GM19324 (cell line): ENCODE measurements around the gene SMYD2.

Source experiments
- ATAC-seq: cut with Tn5 transposase; IDR thresholded peaks from one replicate; pipeline ENCODE4 v1.9.1; 2021; ENCODE audit warnings: mild to moderate bottlenecking, moderate library complexity; ENCODE audit not compliant: unreplicated experiment, low FRiP score

The SMYD2 gene

DNA sequence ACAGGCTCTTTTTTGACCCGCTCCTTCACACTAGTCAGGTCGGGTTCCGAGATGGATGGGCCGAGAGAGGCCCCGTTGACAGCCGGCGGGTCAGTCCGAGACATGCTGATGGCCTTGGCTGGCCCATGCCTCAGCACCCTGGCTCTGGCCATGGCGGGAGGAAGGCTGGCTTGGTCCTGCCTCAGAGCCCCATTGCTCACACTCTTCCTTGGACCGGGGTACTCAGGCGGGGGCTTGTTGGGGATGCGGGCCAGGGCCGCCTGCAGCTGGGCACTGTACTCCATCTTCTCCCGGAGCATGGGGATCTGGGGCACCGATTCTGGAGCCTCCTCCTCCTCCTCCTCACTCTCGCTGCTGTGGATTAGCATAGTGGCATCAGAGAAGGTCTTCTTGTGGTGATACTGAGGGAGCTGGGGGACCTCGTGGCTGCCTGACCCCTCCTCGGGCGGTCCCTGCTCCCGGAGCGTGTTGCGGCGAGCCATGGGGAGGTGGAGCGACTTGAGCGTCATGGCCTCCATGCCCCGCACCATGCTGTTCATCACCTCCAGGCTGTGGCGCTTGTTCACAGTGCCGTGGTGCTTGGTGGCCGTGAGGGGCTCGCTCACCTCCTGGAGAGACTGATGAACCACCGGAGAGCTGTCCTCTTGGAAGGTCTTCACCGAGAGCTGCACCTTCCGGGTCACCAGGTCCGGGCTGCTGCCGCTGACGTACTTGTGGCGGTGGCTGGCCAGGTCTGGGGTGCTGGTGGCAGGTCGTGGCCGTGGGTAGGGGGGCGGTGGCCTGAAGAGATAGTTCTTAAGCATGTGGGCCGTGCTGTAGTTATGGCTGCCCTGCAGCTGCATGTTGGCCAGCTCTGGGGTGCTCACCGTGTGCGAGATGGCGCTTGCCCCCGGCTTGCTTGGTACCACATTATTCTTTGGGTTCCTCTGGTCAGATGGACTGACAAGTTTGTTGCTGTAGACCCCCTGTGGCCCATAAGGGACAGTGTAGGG lies 102.7 kb downstream of the SMYD2 start:
- ATAC-seq, result no peak

DNA sequence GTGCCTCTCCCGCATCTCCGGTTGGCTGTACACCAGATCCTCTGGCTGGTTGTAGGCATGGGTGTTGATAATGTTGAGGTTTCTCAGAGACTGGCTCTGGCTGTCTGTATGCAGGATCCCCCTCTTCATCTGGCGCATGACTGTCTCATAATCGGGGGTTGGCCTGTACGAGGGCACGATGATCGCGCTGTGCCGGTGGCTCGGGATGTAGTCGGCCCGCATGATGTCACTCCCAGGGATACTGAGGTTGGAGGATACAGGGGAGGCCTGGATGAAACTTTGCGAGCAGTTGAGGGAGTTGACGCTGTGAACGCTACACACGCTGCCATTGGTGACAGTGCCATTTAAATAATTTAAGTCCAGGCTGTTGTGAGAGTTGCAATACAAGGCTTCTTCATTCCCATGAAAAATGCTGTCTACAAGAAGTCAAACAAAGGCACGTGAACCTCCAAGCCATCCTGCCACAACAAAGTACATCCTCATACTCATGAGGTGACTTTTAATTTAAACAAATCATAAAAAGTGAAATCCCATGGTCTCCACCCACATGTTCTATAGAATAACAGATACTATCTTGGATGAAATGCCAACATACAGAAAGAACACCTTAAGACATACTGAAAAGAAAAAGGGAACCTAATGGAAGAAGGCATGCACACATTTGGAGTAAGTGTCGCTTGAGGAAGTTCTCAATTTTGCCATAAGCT lies 103.6 kb downstream of the SMYD2 start:
- no peak for ATAC-seq

DNA sequence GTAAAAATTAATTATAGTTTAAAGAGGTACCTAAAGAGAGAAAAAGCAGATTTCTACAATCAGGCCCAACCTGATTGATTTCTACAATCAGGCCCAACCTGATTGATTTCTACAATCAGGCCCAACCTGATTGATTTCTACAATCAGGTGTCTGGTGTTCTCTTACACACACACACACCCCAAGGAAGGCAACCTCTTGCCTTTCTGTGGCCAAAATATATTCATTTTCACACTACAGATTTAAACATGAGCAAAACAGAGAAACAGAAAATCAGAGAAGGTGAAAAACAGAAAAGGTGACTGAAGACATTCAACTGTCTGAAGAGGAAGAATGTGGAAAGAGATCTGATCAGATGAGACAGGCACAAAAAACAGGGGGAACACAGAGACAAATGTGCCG lies 104.5 kb downstream of the SMYD2 start:
- no peak for ATAC-seq

DNA sequence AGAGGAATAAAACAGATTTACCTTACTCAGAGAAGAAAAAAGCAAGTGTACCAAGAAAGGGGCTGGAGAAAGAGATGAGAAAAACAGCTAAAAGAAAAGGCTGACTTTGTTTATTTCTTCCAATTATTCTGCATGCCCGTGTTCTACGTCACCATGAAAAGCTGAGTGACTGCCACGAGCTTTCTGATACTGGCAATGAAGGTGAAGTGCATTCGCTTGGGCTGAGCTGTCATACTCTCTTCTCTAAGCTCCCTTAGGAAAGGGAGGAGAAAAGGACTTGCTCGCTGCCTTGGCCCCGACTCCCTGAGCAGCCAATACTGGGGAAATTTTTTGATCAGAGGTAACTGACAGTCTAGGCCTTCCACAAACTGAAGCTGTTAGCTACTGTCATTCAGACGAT lies 105.4 kb downstream of the SMYD2 start:
- ATAC-seq, result no peak
